HL-60 (cell line): ENCODE measurements around the gene ZNF248.

Experiments
- DNase-seq, 2 experiments: peaks; one replicate each; pipeline ENCODE4 v3.0.0-alpha.2; 2010 to 2020; ENCODE audit warnings: low read depth in 1 of 2, low spot score in 1 of 2
- H3K27ac ChIP-seq: fragments of 250-450 bp; sonication (Bioruptor Pico); replicated peaks from 2 replicates; pipeline ENCODE4 v1.5.1; 2020; ENCODE audit warnings: mild to moderate bottlenecking, moderate library complexity
- H3K27me3 ChIP-seq: fragments of 250-450 bp; sonication (Bioruptor Pico); 2 replicates; pipeline ENCODE4 v1.5.1; 2021; ENCODE audit warnings: mild to moderate bottlenecking, moderate library complexity; ENCODE audit not compliant: insufficient read depth, poor library complexity, severe bottlenecking
- H3K4me3 ChIP-seq: replicated peaks from 2 replicates; pipeline ENCODE4 v1.5.1; 2011; ENCODE audit warnings: mild to moderate bottlenecking, control low read depth, low read length; ENCODE audit not compliant: insufficient read depth
- GABPA ChIP-seq: IDR thresholded peaks from 2 replicates; pipeline ENCODE4 v1.6.1; 2012; ENCODE audit warnings: low read depth
- POLR2AphosphoS5 ChIP-seq: IDR thresholded peaks from 2 replicates; pipeline ENCODE4 v1.6.1; 2012; ENCODE audit warnings: low read depth
- SPI1 ChIP-seq: IDR thresholded peaks from 2 replicates; pipeline ENCODE4 v1.6.1; 2012; ENCODE audit warnings: low read depth, mild to moderate bottlenecking, borderline replicate concordance
- TF ChIP-seq, protein P1 (sequence below): IDR thresholded peaks from 2 replicates; pipeline ENCODE4 v1.6.1; 2012; ENCODE audit warnings: low read depth; ENCODE audit not compliant: insufficient replicate concordance
- TF ChIP-seq, protein P2 (sequence below): IDR thresholded peaks from one replicate; pipeline ENCODE4 v1.5.1; 2011; ENCODE audit warnings: low read length, control low read depth, inconsistent platforms; ENCODE audit not compliant: insufficient read depth

Gene ZNF248

GRCh38 chr10:37801557-37801956 lies 55.9 kb downstream of the ZNF248 start:
- no peak overlapping the region for H3K27ac ChIP-seq
- DNase-seq = no peak
- TF ChIP-seq, protein P1, sequence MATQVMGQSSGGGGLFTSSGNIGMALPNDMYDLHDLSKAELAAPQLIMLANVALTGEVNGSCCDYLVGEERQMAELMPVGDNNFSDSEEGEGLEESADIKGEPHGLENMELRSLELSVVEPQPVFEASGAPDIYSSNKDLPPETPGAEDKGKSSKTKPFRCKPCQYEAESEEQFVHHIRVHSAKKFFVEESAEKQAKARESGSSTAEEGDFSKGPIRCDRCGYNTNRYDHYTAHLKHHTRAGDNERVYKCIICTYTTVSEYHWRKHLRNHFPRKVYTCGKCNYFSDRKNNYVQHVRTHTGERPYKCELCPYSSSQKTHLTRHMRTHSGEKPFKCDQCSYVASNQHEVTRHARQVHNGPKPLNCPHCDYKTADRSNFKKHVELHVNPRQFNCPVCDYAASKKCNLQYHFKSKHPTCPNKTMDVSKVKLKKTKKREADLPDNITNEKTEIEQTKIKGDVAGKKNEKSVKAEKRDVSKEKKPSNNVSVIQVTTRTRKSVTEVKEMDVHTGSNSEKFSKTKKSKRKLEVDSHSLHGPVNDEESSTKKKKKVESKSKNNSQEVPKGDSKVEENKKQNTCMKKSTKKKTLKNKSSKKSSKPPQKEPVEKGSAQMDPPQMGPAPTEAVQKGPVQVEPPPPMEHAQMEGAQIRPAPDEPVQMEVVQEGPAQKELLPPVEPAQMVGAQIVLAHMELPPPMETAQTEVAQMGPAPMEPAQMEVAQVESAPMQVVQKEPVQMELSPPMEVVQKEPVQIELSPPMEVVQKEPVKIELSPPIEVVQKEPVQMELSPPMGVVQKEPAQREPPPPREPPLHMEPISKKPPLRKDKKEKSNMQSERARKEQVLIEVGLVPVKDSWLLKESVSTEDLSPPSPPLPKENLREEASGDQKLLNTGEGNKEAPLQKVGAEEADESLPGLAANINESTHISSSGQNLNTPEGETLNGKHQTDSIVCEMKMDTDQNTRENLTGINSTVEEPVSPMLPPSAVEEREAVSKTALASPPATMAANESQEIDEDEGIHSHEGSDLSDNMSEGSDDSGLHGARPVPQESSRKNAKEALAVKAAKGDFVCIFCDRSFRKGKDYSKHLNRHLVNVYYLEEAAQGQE = no peak
- TF ChIP-seq SPI1 = no peak
- TF ChIP-seq, protein P2, sequence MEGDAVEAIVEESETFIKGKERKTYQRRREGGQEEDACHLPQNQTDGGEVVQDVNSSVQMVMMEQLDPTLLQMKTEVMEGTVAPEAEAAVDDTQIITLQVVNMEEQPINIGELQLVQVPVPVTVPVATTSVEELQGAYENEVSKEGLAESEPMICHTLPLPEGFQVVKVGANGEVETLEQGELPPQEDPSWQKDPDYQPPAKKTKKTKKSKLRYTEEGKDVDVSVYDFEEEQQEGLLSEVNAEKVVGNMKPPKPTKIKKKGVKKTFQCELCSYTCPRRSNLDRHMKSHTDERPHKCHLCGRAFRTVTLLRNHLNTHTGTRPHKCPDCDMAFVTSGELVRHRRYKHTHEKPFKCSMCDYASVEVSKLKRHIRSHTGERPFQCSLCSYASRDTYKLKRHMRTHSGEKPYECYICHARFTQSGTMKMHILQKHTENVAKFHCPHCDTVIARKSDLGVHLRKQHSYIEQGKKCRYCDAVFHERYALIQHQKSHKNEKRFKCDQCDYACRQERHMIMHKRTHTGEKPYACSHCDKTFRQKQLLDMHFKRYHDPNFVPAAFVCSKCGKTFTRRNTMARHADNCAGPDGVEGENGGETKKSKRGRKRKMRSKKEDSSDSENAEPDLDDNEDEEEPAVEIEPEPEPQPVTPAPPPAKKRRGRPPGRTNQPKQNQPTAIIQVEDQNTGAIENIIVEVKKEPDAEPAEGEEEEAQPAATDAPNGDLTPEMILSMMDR = no peak
- no peak for TF ChIP-seq POLR2AphosphoS5
- TF ChIP-seq GABPA = no peak
- no peak overlapping the region for H3K4me3 ChIP-seq
- H3K27me3 ChIP-seq = no peaks in the 10 kb centered on the region

DNA sequence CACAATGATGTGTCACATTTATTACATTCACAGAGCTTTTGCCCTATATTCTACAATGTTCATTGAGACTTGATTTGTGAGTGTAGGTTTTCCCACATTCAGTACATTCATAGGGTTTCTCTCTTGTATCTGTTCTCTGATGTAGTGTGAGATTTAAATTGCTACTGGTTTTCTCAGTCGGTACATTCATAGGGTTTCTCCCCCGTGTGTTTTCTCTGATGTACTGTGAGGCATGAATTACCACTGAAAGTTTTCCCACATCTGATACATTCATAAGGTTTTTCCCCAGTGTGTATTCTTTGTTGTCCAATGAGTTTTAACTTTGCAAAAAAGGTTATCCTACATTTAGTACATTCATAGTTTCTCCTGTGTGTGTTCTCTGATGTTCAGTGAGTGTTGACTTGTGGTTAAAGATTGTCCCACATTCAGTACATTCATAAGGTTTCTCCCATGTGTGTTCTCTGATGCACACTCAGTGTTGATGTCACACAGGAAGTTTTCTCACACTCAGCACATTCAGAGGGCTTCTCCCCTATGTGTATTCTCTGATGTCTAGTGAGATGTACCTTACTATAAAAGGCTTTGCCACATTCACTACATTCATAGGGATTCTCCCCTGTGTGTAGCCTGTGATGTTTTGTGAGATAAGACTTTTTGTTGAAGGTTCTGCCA lies 63.0 kb downstream of the ZNF248 start:
- Histone ChIP-seq H3K27ac (no peak overlapping the region), H3K4me3 (no peak overlapping the region), H3K27me3 (no peaks in the 10 kb centered on the region)
- TF ChIP-seq, protein P2 = no peak
- TF ChIP-seq POLR2AphosphoS5 (no peak), SPI1 (no peak), GABPA (no peak)
- TF ChIP-seq, protein P1 = no peak
- DNase-seq = no peak

- TF ChIP-seq SPI1 (no peak), GABPA (no peak), POLR2AphosphoS5 (no peak)
- TF ChIP-seq, protein P1 = no peak
- TF ChIP-seq, protein P2 = no peak
- no peaks in the 10 kb centered on the region for H3K27me3 ChIP-seq
- DNase-seq = no peak
- no peak overlapping the region for H3K27ac ChIP-seq
- no peak overlapping the region for H3K4me3 ChIP-seq
Observed at GRCh38 chr10:37789590-37789989, 67.8 kb downstream of the ZNF248 start.
